HG03439 (cell line): ENCODE results near the gene KRT84.

Experiments
- ATAC-seq: cut with Tn5 transposase; IDR thresholded peaks from one replicate; pipeline ENCODE4 v1.9.1; 2021; ENCODE audit warnings: mild to moderate bottlenecking, moderate library complexity; ENCODE audit not compliant: unreplicated experiment

Gene KRT84

GRCh38 chr12:52385226-52385702 is at the start of gene KRT84:
Gene KRT84, minus strand, starts transcription at chr12:52385652. Its CDS starts 67 bp downstream, at chr12:52385585.
- ATAC-seq, result no peak

- no peak for ATAC-seq
Measured at GRCh38 chr12:52434760-52435530, 49.5 kb upstream of the KRT84 start.

DNA sequence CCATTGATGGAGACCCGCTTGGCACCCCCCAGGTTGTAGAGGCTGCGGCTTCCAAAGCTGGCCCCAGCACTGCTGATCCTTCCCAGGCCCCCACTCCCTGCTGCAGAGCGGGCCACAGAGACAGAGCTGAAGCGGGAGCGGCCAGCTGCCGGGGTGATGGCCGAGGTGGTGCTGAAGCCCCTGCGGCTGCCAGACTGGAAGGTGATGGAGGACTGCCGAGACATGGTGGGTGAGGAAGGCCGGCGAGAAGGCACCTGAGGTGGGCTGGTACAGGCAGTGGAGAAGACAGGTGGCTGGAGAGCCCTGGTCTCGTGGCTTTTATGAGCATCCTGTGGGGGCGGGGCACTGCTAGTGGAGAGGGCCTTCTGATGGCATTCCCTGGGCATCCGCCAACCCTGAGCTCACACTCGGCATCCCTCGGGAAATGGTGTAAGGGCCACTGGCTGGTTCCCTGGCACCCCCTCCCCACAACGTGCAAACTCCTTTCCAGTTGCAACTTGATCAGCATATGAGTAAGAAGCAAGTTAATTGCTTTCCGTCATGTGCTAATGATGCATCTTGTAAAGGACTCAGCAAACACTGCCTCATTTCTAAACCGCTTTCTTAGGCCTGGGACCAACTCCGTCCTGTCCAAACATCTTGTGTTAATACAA is 48.8 kb upstream of the KRT84 start, which contains the start of gene KRT75:
TSS of gene KRT75 (minus strand) at position 291 of the 653 bp plus-strand sequence. CDS start at position 224, 67 bp downstream.
- no peak for ATAC-seq

- ATAC-seq, result no peak
Measured at GRCh38 chr12:52433501-52434080, 48.1 kb upstream of the KRT84 start.

GRCh38 chr12:52432559-52433207 is 47.2 kb upstream of the KRT84 start:
- no peak for ATAC-seq

DNA sequence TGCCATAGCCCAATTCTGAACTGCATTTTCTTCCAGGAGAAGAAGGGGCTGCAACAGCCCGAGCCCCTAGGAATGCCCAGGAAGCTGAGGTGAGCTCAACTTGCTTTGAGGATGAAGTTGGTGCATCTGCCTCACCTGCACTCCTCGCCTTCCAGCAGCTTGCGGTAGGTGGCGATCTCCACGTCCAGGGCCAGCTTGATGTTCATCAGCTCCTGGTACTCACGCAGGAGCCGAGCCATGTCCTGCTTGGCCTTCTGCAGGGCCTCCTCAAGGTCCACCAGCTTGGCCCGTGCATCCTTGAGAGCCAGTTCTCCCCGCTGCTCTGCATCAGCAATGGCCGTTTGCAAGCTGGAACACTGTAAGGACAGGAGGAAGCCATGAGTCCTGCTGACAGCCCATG is 42.7 kb upstream of the KRT84 start:
- no peak for ATAC-seq

GRCh38 chr12:52427083-52427482 is 41.6 kb upstream of the KRT84 start:
- no peak for ATAC-seq

- ATAC-seq, result no peak
Measured at GRCh38 chr12:52426034-52426433, 40.6 kb upstream of the KRT84 start.

DNA sequence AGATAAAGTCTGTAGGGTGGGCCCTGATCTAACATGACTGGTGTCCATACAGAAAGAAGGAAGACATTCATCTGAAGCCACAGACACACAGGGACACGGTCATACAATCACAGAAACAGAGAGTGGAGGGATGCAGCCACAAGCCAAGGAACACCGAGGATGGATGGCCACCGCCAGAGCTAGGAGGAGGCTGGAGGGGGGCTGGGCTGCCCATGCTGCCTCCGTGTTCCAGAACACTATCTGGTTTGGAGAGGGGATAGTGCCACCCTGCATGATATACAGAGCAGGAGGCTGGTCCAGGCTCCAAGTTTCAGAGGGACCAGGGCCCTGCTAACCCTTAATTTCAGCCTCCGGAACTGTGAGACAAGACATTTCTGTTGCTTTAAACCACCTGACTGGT is 40.0 kb upstream of the KRT84 start:
- no peak for ATAC-seq

DNA sequence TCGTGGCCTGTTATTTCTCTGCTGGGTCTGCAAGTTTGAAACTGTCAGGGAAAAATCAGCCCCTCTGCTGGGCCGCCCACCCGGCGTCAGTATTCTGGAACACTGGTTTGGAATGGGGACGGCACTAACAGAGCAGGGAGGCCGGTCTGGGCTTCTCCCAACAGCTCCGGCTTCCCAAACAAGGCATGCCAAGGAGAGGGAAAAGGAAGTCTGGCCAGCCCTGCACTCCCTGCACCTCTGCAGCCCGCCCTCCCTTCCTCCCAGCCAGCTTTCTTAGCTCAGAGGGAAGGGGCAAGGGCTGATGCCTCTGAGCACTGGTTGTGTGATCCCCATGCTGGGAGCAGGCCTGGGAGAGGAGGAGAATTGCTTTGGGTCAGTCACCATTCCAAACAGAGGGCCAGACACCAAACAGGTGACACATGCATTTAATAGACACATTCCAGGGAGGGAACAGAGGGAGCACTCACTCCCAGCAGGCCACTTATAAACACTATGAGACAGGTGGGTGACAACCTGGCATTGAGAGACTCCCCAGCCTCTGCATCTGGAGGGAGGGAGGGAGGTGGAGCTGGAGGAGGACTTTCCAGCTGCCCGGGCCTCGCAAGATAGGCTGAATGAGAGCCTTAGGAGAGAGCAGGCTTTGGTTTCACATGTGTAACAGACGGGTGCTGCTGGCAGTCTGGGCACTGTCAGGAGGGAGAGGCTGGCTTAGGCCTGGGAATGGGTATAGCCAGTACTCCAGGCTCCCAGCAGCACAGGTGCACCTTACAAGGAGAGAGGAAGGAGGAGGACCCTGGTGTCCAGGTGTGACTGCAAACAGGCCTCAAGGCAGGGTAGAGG is 38.4 kb upstream of the KRT84 start:
- ATAC-seq, result no peak

- no peak for ATAC-seq
Measured at GRCh38 chr12:52423035-52423434, 37.6 kb upstream of the KRT84 start.

GRCh38 chr12:52419656-52420055 is 34.2 kb upstream of the KRT84 start:
- no peak for ATAC-seq

GRCh38 chr12:52418576-52419110 is 33.2 kb upstream of the KRT84 start:
- no peak for ATAC-seq

DNA sequence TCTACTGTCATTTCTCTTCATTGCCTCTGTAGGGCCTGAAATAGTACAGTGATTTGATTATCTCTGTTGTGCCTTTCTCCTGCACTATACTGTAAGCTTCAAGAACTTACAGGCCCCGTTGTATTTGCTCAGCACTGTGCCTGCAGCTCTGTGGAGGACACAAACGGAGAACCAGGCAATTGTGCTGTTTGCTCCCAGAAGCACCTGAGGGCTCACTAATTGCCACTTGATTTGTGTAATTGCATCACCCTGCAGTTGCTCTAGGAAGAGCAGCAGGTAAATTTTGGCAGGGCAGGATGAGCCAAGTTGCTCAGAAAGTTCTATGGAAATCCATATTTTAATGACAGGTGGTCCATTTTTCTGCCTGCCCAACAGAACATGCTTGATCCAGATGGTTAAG is 32.3 kb upstream of the KRT84 start:
- no peak for ATAC-seq

DNA sequence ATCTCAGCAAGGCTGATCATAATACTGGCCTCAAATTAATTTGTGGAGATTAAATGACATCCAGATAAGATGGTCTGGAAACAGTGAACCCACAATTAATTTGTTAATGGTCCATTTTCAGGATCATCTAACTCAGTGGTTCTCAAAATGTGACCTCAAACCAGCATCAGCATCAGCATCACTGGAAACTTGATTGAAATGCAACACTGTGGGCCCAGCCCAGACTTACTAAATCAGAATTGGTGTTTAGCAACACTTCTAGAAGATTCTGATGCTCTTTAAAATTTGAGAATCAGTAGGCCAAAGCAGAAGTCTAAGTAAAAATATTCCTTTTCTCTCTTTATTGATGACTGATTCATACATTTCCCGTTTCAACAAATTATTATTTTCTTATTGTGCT is 31.3 kb upstream of the KRT84 start:
- no peak for ATAC-seq

GRCh38 chr12:52415870-52416750 is 30.7 kb upstream of the KRT84 start:
- ATAC-seq, result no peak

DNA sequence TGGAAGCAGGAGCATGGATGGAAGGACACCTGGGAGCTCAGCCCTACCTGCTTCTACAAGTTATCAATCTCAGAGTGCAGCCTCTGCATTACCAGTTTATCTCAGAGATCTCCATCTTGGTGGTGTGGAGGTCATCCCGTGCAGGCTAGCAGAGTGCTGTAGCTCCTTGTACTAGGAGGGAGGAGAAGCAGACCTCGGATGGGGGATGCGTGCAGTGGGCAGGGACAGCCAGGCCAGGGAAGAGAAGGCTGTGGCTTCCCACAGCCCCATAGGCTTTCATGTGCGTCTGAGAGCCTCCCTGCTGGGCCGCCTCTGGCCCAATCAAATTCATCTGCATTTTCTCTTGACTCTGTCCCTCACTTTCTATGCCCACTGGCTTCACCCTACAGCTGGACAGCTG is 29.5 kb upstream of the KRT84 start:
- ATAC-seq, result no peak

GRCh38 chr12:52413782-52414345 is 28.4 kb upstream of the KRT84 start:
- ATAC-seq, result no peak

GRCh38 chr12:52413202-52413601 is 27.8 kb upstream of the KRT84 start:
- no peak for ATAC-seq
